Eye (tissue), 1 donor: ENCODE data around the gene GRIK4.
A peak's percentile ranks its signal among the peaks of the same experiment; 100 is the strongest.

ENCODE experiments used
- DNase-seq: peaks from one replicate; pipeline ENCODE4 v3.0.0-alpha.2; 2015

Gene GRIK4

DNA sequence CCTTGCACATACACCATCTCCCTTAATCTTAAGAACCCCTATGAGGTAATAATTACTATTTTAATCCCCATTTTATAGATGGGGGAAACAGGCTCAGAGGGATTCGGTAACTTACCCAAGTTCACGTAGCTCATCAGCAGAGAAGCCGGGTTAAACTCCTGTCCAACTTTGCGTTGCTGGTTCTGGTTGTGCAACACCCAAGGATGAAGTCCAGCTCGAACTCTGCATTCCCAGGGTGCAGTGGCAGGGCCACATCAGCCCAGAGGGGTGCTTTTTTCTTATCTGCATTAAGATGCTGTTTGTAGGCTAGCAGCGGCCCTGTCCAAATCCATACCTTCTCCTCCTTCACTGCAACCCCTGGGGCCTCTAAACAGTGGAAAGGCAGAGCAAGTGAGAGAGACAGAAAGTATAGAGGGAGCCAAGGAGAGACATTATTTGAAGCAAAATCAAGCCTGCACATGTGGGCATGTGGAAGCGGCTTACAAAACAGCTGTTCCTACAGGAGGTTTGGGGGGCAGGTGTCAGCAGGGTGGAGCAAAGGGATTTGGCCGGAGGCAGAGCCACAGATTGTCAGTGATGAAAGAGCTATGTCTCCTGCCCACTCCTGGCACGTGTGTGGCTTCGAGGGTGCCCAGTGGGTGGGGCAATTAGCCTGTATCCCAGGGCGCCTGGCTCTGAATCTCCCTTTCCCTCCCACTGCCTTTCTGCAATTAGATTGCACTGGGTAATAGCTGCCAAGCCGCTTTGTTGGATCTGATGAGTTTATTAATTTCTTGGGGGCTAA is 382.8 kb downstream of the GRIK4 start:
- DNase-seq = no peak

DNA sequence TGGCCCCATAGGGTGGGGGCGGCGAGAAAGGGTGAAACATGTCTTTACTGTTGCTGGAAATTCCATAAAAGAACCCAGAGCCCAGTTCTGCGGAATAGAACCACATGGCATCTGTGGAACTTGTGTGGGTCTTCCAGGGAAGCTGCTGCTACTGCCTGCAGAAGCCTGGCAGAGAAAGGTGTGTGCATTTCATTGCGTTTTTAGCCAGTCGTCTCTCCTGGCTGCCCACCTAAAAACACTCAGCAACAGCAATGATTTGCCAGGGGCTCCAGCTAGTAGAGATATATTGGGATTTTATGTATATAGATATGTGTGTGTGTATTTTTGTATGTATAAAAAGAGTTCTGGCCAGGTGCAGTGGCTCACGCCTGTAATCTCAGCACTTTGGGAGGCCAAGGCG is 385.1 kb downstream of the GRIK4 start:
- no peak for DNase-seq

- no peak for DNase-seq
Observed at GRCh38 chr11:120898568-120898967, 387.0 kb downstream of the GRIK4 start.

- DNase-seq = no peak
Observed at GRCh38 chr11:120899720-120900119, 388.2 kb downstream of the GRIK4 start.

- no peak for DNase-seq
Observed at GRCh38 chr11:120900643-120901042, 389.1 kb downstream of the GRIK4 start.

DNA sequence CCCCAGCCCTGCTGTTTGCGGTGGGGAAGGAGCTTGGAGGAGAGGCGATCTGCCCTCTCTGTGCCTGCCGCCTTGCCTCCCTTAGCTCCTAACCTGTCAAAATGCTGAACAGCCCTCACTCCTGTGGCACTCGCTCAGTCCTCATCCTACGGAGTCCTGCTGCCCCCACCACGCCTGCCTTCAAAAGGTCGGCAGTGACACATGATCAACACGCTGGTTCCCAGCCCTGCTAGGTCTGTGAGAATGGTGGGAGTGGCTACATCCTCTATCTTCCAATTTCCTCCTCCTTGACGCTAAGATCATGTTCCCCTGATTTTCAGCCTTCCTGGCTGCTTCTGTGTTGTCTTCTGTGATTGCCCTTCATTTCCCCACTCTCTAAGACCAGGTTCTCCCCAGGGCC is 392.1 kb downstream of the GRIK4 start:
- DNase-seq = no peak

GRCh38 chr11:120904116-120904515 is 392.6 kb downstream of the GRIK4 start:
- no peak for DNase-seq

GRCh38 chr11:120906766-120907165 is 395.2 kb downstream of the GRIK4 start:
- DNase-seq = no peak

DNA sequence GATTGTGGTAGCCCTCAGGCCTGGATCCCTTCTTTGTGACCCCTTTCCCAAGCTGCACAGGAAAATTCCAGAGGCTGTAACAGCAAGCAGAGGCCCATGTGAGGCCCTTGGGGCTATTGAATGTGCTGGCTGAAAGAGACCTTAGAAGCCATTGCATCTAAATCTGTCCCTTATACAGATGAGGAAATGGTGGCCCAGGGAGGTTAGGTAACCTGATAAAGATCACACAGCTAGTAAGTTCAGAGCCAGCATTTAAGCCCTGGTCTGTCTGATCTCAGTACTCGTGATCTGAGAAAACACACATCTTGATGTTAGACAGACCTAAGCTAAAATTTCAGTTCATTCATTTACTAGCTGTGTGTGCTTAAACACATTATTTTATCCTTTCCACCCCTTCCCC is 396.4 kb downstream of the GRIK4 start:
- DNase-seq = no peak

- DNase-seq = no peak
Observed at GRCh38 chr11:120908461-120909181, 397.1 kb downstream of the GRIK4 start.

DNA sequence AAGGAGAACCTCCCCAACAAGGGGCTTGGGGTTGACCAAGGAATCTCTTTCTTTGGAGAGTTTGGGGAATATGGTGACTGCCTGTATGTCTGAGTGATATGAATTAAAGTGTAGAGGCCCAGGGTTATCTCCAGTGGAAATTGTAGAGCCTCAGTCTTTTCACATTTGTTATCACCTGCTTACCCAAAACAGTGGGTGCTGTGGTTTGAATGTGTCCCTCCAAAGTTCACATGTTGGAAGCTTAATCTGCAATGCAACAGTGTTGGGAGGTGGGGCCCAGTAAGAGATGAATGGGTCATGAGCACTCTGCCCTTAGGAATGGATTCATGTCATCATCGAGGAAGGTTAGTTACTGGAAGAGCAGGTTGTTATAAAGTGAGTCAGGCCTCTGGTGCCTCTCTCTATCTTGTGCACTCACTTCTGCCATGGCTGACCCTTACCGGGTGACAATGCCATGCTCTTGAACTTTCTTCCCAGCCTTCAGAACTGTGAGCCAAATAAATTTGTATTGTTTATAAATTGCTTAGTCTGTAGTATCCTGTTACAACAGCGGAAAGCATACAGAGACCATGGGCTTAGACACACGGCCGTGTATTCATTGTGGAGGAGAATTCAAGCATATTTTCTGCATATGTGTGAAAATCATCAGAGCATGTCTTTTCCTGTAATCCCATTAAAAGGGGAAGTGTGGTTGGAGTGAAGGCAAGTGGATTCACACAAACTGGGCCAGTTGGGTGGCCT is 398.3 kb downstream of the GRIK4 start:
- DNase-seq = no peak

- no peak for DNase-seq
Observed at GRCh38 chr11:120911943-120912342, 400.4 kb downstream of the GRIK4 start.

DNA sequence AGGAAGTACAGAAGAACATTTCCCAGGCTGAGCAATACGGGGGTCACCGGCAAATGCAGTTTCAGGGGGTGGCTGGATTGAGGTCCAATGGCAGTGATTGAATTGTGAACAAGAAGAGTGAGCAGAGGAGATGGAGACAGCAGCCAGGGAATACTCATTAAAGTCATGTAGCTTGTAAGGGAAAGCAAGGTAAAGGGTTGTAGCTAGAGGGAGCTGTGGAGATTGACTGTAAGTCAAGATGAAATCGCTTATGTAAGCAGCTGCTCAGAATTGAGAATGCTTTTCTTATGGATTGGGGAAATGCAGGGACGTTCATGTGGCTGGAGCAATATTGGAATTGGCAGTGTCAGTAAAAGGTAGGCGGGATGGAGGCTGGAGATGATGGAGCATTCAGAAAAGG is 401.0 kb downstream of the GRIK4 start:
- DNase-seq = peak; percentile 55

DNA sequence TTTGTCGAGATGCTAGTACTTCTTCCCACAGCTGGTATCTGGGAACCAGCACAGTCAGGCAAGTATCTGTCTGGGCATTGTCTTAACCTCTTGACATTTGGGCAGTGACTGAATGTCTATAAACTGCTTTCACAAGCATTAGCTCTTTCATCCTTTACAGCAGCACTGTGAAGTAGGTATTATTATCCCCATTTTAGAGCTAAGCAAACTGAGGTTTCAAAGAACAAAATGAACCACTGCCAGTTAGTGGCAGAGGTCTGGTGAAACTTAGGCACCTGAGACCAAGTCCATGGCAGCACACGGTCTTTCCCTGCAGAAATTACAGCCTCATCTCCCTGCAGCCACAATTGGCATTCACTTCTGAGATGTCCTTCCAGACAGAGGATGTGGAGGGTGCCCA is 401.4 kb downstream of the GRIK4 start:
- no peak for DNase-seq

- DNase-seq = no peak
Observed at GRCh38 chr11:120914021-120914420, 402.5 kb downstream of the GRIK4 start.

DNA sequence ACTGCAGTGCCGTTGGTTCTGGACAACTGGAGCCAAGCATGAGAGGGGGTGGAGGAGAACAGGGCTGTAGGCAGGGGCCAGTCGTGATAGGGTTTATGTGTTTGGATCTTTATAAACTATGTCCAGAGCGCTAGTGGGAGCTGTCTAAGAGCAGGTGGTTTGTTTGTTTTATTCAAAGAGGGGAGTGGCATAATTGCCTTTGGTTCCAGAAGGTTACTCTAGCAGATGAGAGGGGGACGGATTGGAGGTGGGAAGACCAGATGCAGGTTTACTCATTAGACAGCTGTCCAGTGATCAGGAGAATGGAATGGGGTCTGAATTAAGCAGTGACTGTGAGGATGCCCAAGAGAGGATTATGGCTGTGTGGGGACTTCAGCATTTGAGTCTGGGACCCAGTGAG is 403.1 kb downstream of the GRIK4 start:
- DNase-seq = no peak

DNA sequence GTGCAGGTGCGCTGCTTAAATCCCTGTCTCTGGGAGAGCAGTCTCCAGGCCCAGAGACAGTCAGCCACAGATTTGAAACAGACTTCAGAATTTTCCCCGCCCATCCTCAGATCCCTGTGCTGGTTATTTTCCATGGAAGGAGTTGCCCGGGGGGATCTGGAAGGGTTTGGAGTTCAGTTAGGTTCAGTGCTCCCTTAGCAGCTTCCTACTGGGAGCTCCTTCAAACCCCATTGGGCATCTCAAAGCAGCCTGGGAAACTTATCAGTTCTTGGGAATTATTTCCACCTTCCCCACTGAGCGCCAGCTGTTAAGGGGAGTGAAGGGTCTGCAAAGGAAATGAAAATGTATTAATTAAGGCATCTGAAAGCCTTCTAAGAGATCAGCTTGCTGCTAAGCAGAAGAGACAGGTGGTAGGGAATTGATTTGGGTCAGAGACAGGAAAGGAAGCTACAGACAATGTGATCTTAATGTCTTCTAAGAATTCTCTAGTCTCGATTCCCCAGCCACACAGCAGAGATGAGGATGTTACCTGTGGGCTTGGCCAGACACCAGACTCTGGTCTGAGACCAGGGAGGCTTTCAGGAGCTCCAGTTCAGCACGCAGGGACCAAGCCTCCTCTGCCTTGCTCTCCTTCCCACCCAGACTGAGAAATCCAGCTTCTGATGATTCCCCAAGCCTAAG is 406.2 kb downstream of the GRIK4 start:
- DNase-seq = peak; percentile 52

DNA sequence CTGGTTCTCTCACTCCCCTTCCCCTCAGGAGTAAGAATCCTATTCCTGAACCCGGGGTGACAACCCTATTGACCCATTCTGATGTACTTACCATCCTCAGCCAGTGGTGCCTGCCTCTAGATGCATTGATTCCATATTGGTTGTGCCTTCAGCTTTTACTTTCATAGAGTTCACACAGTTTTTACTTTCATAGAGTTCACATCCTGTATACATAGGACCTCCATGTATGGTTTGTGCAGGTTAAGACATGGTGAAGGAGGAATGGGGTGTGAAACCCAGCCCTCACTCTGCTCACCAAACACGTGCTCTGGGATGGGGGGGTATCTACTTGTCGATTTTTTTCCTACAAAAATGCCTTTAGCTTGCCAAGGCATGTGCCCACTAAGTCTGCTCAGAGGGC is 406.7 kb downstream of the GRIK4 start:
- no peak for DNase-seq

DNA sequence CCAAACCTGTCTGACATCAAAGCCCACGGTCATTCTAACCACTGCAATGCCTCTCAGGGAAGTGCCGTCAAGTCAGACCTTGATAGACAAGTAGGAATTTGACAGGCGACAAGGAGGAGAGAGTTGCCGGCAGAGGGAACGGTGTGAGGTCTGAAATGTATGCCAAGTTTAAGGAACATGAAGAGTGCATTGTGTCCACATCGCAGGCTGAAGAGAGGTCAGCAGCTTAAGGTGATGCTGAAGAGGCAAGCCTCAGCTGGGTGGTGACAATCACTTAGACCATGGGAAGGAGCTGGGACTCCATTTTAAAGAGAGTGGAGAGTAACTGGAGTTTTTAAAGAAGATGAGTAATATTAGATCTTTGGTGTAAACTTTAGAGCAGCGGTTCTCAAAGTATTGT is 407.5 kb downstream of the GRIK4 start:
- no peak for DNase-seq

GRCh38 chr11:120919566-120919965 is 408.0 kb downstream of the GRIK4 start:
- no peak for DNase-seq

DNA sequence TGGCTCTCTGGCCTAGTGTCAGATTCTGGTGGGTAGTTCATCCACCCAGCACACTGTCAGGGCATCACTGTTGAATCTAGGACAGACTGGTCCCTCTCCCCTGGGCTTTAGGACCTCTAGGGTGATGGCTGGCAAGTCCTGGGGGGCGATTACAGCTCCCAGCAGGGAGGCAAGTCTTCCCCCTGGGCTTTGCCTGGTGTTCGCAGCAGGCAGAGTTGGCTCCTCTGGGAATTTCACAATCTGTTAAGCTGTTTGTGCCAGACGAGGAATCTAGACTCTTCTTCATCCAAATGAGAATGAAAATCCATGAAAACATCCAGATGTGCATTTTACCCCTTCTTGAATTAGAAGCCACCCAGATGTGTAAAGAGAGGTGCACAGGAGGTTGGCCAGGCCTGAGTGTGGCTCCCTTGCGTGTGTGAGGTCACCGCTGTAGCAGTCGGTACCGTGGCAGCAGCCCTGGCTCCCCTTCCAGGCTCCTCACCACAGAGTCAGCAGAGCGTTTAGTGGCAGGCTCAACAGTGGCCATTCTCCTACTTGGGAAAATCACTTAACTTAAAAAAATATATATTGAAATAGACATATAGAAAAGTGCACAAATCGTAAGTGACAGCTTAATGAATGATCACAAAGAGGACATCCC is 412.4 kb downstream of the GRIK4 start:
- DNase-seq = no peak

GRCh38 chr11:120925944-120926343 is 414.4 kb downstream of the GRIK4 start:
- no peak for DNase-seq

DNA sequence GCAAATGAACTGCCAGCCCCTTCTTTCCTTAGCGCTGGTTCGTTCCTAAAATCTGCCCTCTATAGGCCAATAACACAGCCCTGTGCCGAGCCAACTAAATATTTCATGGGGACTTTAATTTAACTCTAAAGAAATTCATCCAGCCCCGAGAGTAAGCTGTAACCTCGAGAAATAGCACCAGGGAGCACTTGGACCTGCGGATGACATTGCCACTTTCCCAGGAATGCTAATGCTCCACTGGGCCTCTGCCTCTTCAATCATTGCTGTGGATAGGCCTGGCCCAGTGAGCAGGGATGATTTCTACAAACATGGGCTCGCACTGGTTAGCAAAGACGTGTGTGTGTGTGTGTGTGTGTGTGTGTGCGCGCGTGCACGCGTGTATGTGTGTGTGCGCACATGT is 417.1 kb downstream of the GRIK4 start:
- no peak for DNase-seq
